ENCODE measurements around the gene EGLN2. TPM values are rescaled to one million over a fixed set of nuclear protein-coding genes. Genes with fewer than 3 reads are reported as not detected.
"Not testable (repeated sequence)": the region's sequence is repeated elsewhere in the genome, so short reads cannot be mapped to it uniquely, and the experiment has no call there.

The EGLN2 gene
- total RNA-seq, 2 experiments from 2014 or later, result 158 to 159 TPM

- Mint-ChIP-seq H3K27ac (peak overlapping the region; percentile 84), H3K27me3 (peaks cover 12% of the 10 kb centered on the region), H3K4me1 (peaks cover 18% of the 10 kb centered on the region), H3K4me3 (peak overlapping the region; percentile 89)
- POLR2A ChIA-PET, result interaction anchor here (0.6 to 1.8 kb wide), 6 partner anchors 12 to 180 kb away, joined by 3 to 6 read pairs (median 4); no protein-coding TSS in a partner anchor
- DNase-seq, result peak; percentile 74
- ATAC-seq (ENCODE audit: low read depth), result peak; percentile 95
- not testable (repeated sequence) for H3K9me3 Mint-ChIP-seq, H3K36me3 Mint-ChIP-seq
Observed at GRCh38 chr19:40818480-40819399, 19.7 kb downstream of the EGLN2 start.

- not testable (repeated sequence) for H3K27me3 Mint-ChIP-seq; H3K9me3 Mint-ChIP-seq; H3K4me3 Mint-ChIP-seq; H3K36me3 Mint-ChIP-seq; ATAC-seq (ENCODE audit: low read depth)
- DNase-seq, result peak; percentile 60
- H3K4me1 Mint-ChIP-seq, result peaks cover 18% of the 10 kb centered on the region
- POLR2A ChIA-PET, result interaction anchor here (0.6 to 1.8 kb wide), 4 partner anchors 13 to 181 kb away, joined by 3 to 6 read pairs (median 3); no protein-coding TSS in a partner anchor
- peak overlapping the region; percentile 17 for H3K27ac Mint-ChIP-seq
Observed at GRCh38 chr19:40819479-40820234, 20.7 kb downstream of the EGLN2 start.

GRCh38 chr19:40822161-40822560 is 23.2 kb downstream of the EGLN2 start:
- peaks cover 30% of the 10 kb centered on the region for H3K4me1 Mint-ChIP-seq

GRCh38 chr19:40822704-40823553 is 23.9 kb downstream of the EGLN2 start:
- Mint-ChIP-seq H3K27ac (peak overlapping the region; percentile 14), H3K4me1 (peaks cover 30% of the 10 kb centered on the region), H3K36me3 (peaks cover 12% of the 10 kb centered on the region)
- not testable (repeated sequence) for H3K27me3 Mint-ChIP-seq; ATAC-seq (ENCODE audit: low read depth); H3K4me3 Mint-ChIP-seq; H3K9me3 Mint-ChIP-seq; DNase-seq
- POLR2A ChIA-PET, result interaction anchor here (0.7 kb wide), 1 partner anchor 466 kb away, joined by 4 read pairs; no protein-coding TSS in a partner anchor

More at GRCh38 chr19:40822161-40822560, 23.2 kb downstream of the EGLN2 start:
- no peak overlapping the region for H3K4me3 Mint-ChIP-seq
- no peak overlapping the region for H3K27ac Mint-ChIP-seq
- H3K9me3 Mint-ChIP-seq, result peaks cover 2% of the 10 kb centered on the region
- ATAC-seq (ENCODE audit: low read depth) (no peak), DNase-seq (peak; percentile 20)
- peaks cover 2% of the 10 kb centered on the region for H3K27me3 Mint-ChIP-seq
- peaks cover 9% of the 10 kb centered on the region for H3K36me3 Mint-ChIP-seq
- POLR2A ChIA-PET, result no interaction called here

- H3K9me3 Mint-ChIP-seq; POLR2A ChIA-PET; H3K27me3 Mint-ChIP-seq; H3K4me3 Mint-ChIP-seq; H3K27ac Mint-ChIP-seq; DNase-seq; ATAC-seq (ENCODE audit: low read depth): not testable (repeated sequence)
- H3K4me1 Mint-ChIP-seq, result peaks cover 17% of the 10 kb centered on the region
- peaks cover 15% of the 10 kb centered on the region for H3K36me3 Mint-ChIP-seq
Observed at GRCh38 chr19:40824916-40825315, 25.9 kb downstream of the EGLN2 start.

- H3K27me3 Mint-ChIP-seq; H3K9me3 Mint-ChIP-seq; DNase-seq; H3K4me3 Mint-ChIP-seq; POLR2A ChIA-PET; H3K27ac Mint-ChIP-seq; ATAC-seq (ENCODE audit: low read depth): not testable (repeated sequence)
- H3K4me1 Mint-ChIP-seq, result peaks cover 17% of the 10 kb centered on the region
- H3K36me3 Mint-ChIP-seq, result peaks cover 15% of the 10 kb centered on the region
Observed at GRCh38 chr19:40825460-40826095, 26.6 kb downstream of the EGLN2 start.

- DNase-seq; H3K27me3 Mint-ChIP-seq; POLR2A ChIA-PET; H3K9me3 Mint-ChIP-seq; ATAC-seq (ENCODE audit: low read depth): not testable (repeated sequence)
- peaks cover 17% of the 10 kb centered on the region for H3K4me1 Mint-ChIP-seq
- peak overlapping the region; percentile 75 for H3K27ac Mint-ChIP-seq
- peaks cover 15% of the 10 kb centered on the region for H3K36me3 Mint-ChIP-seq
- peak overlapping the region; percentile 18 for H3K4me3 Mint-ChIP-seq
Observed at GRCh38 chr19:40826312-40826698, 27.3 kb downstream of the EGLN2 start.

GRCh38 chr19:40826699-40827385 is 27.9 kb downstream of the EGLN2 start:
- Mint-ChIP-seq H3K4me3 (peak overlapping the region; percentile 18), H3K27ac (peak overlapping the region; percentile 75), H3K4me1 (peaks cover 17% of the 10 kb centered on the region), H3K36me3 (peaks cover 15% of the 10 kb centered on the region)
- ATAC-seq (ENCODE audit: low read depth), result peak; percentile 78
- H3K9me3 Mint-ChIP-seq, DNase-seq, POLR2A ChIA-PET, H3K27me3 Mint-ChIP-seq: not testable (repeated sequence)

- POLR2A ChIA-PET, result no interaction called here
- ATAC-seq (ENCODE audit: low read depth), result no peak
Observed at GRCh38 chr19:40827386-40828247, 28.6 kb downstream of the EGLN2 start.

GRCh38 chr19:40829205-40829604 is 30.2 kb downstream of the EGLN2 start:
- Mint-ChIP-seq H3K27ac (peak overlapping the region; percentile 44), H3K4me1 (peaks cover 25% of the 10 kb centered on the region), H3K9me3 (peaks cover 2% of the 10 kb centered on the region), H3K27me3 (no peaks in the 10 kb centered on the region), H3K36me3 (peaks cover 15% of the 10 kb centered on the region), H3K4me3 (no peak overlapping the region)
- DNase-seq, result no peak
- POLR2A ChIA-PET, result no interaction called here
- ATAC-seq (ENCODE audit: low read depth), result no peak

More at GRCh38 chr19:40827386-40828247, 28.6 kb downstream of the EGLN2 start:
- Mint-ChIP-seq H3K36me3 (peaks cover 15% of the 10 kb centered on the region), H3K27ac (peak overlapping the region; percentile 75), H3K9me3 (peaks cover 2% of the 10 kb centered on the region), H3K4me3 (no peak overlapping the region), H3K4me1 (peaks cover 19% of the 10 kb centered on the region), H3K27me3 (no peaks in the 10 kb centered on the region)
- DNase-seq, result no peak

- H3K36me3 Mint-ChIP-seq, result peaks cover 15% of the 10 kb centered on the region
- H3K9me3 Mint-ChIP-seq; H3K4me3 Mint-ChIP-seq; H3K27ac Mint-ChIP-seq; DNase-seq; H3K27me3 Mint-ChIP-seq; POLR2A ChIA-PET; ATAC-seq (ENCODE audit: low read depth): not testable (repeated sequence)
- H3K4me1 Mint-ChIP-seq, result peaks cover 23% of the 10 kb centered on the region
Observed at GRCh38 chr19:40830741-40831140, 31.8 kb downstream of the EGLN2 start.
